GM19240 (cell line): Measurements from ENCODE around the gene ALKBH4.
"Not testable (repeated sequence)": the region's sequence is repeated elsewhere in the genome, so short reads cannot be mapped to it uniquely, and the experiment has no call there.

ENCODE experiments used
- DNase-seq: peaks from one replicate; pipeline ENCODE4 v3.0.0; 2011; ENCODE audit warnings: low spot score; ENCODE audit not compliant: insufficient read length

ALKBH4 gene

GRCh38 chr7:102429141-102429899 is 35.3 kb downstream of the ALKBH4 start:
- DNase-seq: no peak

GRCh38 chr7:102427019-102427405 is 37.7 kb downstream of the ALKBH4 start:
- no peak for DNase-seq

DNA sequence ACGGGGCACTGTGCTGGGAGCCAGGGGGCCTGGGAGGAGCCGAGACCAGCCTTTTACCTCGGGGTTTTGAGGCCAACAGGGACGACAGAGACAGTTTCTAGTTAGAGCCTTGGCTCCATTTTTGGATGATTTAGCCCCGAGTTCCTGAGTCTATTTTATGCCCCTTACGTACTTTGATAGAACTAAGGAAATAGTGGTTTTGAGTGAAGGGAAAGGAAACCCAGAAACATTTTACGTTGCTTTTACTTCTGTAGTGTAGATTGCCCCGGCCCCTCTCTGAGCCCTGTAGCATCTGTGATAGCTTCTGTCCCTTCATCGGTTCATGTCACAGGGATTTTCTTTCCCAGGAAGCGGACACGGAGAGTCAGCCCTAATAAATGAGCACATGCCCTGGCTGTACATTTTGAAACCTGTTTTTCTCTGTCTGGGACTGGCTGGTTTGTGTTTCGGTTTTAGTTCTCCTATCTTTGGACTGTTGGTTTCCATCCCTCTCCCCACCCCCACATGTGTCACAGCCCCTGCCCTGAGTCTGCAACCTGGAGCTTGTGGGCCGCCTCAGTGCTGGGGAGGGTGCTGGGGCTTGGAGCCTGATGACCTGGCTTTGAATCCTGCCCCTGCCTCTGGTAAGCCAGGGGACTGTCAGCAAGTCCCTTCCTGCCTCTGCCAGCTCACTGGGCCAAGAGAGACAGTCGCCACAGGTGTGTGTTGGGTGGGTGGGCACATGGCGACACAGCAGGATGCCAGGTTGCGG is 38.2 kb downstream of the ALKBH4 start:
- DNase-seq: no peak

- no peak for DNase-seq
These were observed 38.9 kb downstream of the ALKBH4 start for GRCh38 chr7:102425639-102426267.

- no peak for DNase-seq
These were observed 39.9 kb downstream of the ALKBH4 start for GRCh38 chr7:102424787-102425218.

DNA sequence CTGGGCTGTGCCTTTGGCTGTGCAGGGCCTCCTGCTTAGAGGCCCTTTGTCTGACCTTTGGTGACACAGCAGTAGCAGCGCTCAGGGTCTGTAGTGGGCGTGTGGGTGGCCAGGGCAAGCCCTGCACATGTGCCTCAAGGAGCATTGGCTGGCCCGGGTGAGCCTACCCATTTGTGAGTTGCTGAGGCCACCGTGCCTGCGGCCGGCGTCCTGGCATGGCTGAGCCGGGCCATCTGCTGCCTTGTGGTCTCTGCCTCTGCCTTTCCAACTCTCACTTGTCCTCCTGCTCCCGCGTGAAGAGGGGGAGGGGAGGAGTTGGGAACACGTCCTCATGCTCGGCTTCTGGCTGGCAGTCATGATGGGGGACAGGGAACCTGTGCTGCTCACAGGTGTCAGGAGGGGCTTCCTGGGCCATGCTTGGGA is 40.5 kb downstream of the ALKBH4 start:
- DNase-seq: no peak

GRCh38 chr7:102421706-102422240 is 42.9 kb downstream of the ALKBH4 start:
- DNase-seq: no peak

DNA sequence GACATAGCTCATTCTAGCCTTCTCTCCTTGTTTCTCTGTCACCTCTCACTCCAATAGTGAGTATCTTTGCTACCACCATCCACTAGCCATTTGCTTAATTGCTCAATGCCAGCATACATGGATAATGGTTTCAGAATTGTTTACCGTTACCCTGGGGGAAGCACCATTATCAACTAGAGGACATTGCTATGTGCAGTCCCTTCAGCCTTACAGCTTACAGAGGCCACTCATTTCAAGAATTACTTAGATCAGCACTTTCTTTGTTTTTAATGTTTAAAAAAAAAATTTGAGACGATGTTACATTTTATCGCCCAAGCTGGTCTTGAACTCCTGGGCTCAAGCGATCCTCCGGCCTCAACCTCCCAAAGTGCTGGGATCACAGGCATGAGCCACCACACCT is 46.1 kb downstream of the ALKBH4 start:
- DNase-seq: no peak

- DNase-seq: no peak
These were observed 47.6 kb downstream of the ALKBH4 start for GRCh38 chr7:102417105-102417504.

- DNase-seq: no peak
These were observed 48.3 kb downstream of the ALKBH4 start for GRCh38 chr7:102416406-102416805.

- no peak for DNase-seq
These were observed 48.9 kb downstream of the ALKBH4 start for GRCh38 chr7:102415685-102416225.

DNA sequence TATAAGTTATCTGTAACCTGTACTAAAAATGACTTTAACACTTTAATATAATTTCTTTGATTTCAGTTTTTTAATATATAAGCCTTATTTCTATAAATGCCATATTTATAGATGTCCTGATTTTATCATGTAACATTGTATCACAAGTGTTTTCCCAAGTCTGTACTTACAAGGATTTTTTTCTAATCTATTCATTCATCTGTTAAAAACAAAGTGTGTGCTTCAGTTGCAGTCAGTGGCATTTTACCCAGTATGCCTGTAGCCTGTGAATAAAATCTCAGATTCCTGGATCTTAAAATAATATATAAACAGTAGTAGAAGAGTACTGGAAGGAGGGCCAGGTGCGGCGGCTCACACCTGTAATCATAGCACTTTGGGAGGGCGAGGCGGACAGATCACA is 51.1 kb downstream of the ALKBH4 start:
- no peak for DNase-seq

DNA sequence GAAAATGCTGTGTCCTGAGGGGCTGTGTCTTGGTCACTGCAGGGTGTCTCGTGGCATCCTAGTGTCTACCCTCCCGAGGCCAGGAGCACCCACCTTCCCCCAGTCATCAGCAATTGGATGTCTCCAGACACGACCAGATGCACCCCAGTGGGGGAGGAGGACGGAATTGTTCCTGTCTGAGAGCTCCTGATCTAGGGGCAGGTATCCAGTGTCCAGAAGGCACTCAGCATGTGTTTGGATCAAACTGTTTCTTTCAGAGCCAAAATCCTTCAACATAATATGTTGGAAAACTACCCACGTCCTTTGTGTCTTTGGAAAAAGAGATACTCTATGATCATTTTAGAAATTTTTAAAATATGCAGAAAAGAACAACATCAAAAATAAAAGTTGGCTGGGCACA is 51.6 kb downstream of the ALKBH4 start:
- DNase-seq: no peak

DNA sequence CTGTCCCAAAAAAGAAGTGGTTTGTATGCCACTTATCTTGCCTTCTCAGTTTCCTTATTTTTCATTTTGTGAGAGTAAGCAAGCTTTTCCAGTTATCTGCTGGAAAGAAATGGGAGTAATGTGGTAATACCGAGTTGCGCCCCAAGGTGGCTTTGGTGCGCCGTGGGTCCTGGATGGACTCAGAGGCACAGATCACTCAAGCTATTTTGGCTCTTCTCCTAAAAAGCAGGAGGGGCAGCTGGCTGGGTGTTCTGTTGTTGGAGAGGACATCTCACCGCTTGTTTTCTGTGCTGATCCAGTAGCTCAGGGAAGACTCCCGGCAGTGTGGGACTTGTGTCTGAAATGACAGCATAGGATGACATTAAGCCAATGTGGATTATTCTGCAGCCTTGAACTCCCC is 52.1 kb downstream of the ALKBH4 start:
- no peak for DNase-seq

GRCh38 chr7:102410918-102411317 is 53.7 kb downstream of the ALKBH4 start:
- DNase-seq: no peak

DNA sequence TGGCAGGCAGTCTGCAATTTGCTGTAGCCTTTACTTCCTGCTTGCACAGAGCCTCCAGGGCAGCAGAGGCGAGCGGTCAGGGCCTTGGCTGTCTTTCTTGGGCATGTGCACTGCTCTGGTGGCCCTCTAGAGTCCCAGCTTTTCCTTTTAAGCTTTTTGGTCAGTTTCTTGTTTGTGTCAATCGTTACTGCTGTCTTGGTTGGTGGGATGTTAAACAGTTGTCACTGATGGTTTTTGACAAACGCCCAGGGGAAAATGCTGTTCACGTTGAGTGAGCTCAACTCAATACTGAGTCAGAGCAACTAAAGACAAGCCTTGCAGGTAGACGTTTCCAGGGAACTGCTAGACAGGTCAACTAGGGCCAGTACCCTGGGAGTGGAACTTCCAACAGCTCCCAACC is 54.5 kb downstream of the ALKBH4 start:
- no peak for DNase-seq

DNA sequence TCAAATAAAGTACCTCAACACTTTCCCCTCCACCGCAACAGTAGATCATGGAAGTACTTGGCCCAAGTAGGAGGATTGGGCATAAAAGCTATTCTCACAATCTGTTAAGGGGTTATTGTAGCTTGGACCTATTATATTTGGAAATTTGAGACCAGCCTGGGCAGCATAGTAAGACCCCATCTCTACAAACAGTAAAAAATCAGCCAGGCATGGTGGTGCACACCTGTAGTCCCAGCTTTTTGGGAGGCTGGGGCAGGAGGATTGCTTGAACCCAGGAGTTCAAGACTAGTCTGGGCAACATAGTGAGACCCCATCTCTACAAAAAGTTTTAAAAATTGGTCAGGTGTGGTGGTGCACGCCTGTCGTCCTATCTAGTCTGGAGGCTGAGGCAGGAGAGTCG is 55.3 kb downstream of the ALKBH4 start:
- DNase-seq: no peak

- not testable (repeated sequence) for DNase-seq
These were observed 56.1 kb downstream of the ALKBH4 start for GRCh38 chr7:102408530-102408929.

GRCh38 chr7:102407910-102408309 is 56.8 kb downstream of the ALKBH4 start:
- DNase-seq: no peak
